Gastrocnemius medialis (tissue), 4 donors: ENCODE results near the gene NR2E1.

ENCODE experiments used
- CTCF ChIP-seq, 5 experiments: fragments of 450-650 bp in 3 of 5; fragments of 200-600 bp in 2 of 5; sonication (generic) in 2 of 5; IDR thresholded peaks in 4 of 5; conservative IDR thresholded peaks in 1 of 5; 1 replicate in 4 of 5; 2 replicates in 1 of 5; pipeline ENCODE4 v1.5.1; 2016 to 2019; ENCODE audit warnings: antibody characterized with exemption in 5 of 5, mild to moderate bottlenecking in 3 of 5, moderate library complexity in 3 of 5
- POLR2A ChIP-seq, 2 donors: fragments of 450-650 bp; IDR thresholded peaks; one replicate each; pipeline ENCODE4 v1.6.1; 2017; ENCODE audit warnings: antibody characterized with exemption in 2 of 2, mild to moderate bottlenecking in 2 of 2, moderate library complexity in 2 of 2

GRCh38 chr6:108171291-108171917 lies 5.6 kb downstream of the NR2E1 start:
- TF ChIP-seq CTCF (IDR thresholded peaks at IDR 0.05 in 4 of 5, conservative IDR thresholded peaks at IDR 0.05 in 1 of 5) (no peak), POLR2A (IDR thresholded peaks at IDR 0.05) (no peak)
